Putamen (tissue), 1 donor: ENCODE data around the gene ATP8A2.
"Not testable (repeated sequence)": the region's sequence is repeated elsewhere in the genome, so short reads cannot be mapped to it uniquely, and the experiment has no call there.

ENCODE experiments used
- DNase-seq: peaks from one replicate; pipeline ENCODE4 v3.0.0-alpha.2; 2016; ENCODE audit warnings: low spot score

ATP8A2 gene

DNA sequence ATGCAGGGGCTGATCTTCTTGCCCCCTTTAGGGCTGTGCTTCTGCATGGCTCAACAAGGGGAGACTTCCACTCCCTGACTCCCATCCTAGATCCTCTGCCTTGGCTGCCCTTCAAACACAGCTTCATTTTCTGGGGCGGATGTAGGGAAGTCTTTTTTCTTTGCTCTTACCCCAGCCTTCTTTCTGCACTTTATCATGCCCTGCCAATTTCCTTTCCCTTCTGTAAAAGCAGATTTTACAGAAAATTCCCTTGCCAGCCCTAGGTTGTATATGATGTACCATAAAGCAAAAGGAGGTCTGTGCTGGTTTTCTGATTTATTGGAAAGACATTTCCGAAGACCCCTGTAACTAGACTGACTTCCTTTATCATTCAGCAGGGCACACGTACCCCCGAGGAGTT is 396.6 kb downstream of the ATP8A2 start:
- no peak for DNase-seq

DNA sequence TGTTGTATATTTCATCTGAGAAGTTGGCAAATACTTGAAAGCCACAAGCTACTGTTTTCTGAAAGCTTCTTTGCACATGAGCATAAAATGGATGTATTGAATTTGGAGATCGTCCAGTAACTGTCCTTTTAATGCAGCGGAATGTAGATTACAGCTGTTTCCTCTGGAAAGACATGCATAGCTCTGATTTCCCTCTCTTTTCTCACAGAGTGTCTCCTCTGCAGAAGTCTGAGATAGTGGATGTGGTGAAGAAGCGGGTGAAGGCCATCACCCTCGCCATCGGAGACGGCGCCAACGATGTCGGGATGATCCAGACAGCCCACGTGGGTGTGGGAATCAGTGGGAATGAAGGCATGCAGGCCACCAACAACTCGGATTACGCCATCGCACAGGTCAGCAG is 397.1 kb downstream of the ATP8A2 start:
- no peak for DNase-seq

DNA sequence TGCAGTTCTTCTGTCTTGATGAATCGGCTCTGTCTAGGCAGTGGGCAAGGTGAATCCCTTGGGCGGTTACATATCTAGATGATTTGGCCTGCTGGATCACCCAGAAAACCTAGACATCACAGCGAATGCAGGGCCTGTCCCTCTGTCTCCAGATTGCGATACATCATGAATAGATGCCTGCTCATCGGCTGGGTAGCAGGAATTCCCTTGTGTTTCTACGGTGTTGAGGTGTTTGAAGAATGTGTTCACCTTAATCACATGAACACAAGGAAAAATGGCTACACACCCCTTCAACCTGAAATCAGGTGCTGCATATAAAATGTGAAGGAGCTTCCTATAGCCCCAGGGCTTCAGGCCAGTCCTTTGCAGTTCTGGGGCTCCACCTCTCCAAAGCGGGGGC is 398.8 kb downstream of the ATP8A2 start:
- DNase-seq = no peak

DNA sequence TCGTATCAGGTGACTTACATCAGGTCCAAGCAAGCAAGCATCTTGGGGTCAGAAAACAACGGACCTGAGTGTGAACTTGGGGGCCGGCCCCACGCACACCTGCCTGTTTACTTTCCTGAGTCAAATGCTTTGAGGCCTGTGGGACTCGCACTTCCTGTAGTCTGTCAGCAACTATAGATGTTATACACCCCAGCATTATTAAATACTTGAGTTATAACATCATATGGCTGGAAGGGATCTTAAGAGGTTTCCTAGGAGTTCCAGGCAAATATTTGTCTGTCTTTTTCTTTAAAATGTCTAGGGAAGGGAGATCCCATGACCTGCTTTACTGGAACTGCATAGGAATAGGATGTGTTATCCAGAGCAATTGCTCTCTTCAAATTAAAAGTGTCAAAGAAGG is 399.4 kb downstream of the ATP8A2 start:
- no peak for DNase-seq

DNA sequence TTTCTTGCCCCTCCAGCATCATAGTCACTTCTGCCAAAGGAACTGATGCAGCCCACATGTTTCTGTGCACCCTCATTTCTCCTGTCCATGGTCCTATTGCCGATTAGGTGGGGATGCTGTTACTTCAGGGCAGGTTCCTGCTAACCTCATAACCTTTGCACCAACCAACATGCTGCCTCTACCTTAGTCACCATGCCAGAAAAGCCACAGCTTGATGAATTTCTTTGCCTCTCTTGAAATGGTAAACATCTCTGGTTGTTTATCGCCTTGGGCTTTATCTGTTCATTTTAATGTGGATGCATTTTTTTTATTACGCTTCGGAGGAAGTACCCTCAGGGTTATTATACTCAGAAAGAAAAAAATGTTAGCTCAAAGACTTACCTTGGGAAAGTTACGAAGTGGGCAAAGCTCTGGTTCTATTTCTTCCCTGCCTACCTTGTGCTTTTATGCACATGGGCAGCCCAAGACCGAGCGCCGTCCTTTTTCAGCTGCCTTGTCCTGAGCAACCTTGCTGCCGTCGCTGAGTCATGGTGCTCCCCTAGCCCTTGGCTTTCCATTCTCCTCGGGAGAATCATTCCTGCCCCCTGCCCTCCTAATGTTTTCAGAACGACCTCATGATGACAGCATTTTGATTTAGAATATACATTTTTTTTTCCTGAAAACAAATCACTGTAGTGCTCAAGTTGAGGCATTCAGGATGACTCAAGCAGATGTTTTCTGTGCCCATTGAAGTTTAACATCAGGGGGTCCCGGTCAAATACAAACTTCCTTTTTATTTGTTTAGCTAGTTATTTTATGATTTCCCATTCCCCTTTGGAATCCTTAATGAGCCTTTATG is 400.1 kb downstream of the ATP8A2 start:
- no peak for DNase-seq

DNA sequence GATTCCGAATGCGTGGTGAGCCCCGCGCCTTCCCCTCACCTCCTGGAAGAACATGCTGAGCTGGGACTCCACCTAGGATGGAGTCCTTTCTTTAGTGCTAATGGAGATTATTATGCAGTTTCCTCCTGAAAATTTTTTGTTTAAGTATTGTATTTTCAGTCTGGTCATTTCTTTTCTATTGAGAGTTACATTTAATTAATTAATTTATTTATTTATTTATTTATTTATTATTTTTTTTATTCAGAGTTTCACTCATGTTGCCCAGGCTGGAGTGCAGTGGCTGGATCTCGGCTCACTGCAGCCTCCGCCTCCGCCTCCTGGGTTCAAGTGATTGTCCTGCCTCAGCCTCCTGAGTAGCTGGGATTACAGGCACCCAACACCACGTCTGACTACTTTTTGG is 400.8 kb downstream of the ATP8A2 start:
- DNase-seq = not testable (repeated sequence)

DNA sequence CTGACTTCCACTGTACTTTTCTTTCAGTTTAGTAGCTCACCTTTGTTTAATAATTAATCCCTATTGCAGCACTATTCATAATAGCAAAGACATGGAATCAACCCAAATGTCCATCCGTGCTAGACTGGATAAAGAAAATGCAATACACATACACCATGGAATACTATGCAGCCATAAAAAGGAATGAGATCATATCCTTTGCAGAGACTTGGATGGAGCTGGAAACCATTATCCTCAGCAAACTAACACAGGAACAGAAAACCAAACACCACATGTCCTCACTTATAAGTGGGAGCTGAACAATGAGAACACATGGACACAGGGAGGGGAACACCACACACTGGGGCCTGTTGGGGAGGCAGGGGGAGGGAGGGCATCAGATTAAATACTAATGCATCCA is 402.3 kb downstream of the ATP8A2 start:
- not testable (repeated sequence) for DNase-seq

DNA sequence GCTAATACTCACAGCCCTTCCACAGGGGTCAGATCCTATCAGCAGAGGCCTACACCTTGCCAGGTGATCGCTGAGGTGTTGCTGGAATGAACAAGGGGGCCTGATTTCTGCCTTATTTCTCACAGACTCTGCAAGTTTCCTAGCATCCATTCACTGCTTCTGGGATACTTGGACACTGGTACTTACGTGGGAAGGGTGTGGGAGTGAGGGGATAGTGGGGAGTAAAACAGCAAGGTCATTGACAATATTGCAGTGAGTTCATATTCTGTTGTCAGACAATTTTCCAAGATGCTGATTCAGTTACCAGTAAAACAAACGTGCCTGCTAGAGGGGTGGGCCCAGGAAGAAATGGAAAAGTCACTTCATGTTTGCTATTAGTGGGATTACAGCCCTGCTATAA is 403.5 kb downstream of the ATP8A2 start:
- DNase-seq = no peak

DNA sequence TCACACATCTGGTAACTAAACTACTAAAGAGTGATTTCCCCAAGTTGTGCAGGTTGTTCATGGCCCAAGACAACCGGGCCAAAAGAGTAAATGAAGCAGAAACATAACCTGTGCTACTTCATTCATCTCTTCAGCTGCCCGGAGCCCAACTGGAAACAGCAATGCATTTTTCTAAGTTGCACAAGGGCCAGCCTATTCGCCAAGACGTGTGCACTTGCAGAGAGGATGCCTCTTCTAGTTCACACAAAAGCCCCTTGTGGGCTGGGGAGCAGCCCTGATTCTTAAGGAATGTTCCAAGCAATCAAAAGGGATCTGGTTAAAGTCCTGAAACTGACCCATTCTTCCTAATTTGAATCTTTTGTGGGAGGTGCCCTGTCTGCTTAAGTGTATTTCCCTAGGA is 404.2 kb downstream of the ATP8A2 start:
- DNase-seq = no peak

DNA sequence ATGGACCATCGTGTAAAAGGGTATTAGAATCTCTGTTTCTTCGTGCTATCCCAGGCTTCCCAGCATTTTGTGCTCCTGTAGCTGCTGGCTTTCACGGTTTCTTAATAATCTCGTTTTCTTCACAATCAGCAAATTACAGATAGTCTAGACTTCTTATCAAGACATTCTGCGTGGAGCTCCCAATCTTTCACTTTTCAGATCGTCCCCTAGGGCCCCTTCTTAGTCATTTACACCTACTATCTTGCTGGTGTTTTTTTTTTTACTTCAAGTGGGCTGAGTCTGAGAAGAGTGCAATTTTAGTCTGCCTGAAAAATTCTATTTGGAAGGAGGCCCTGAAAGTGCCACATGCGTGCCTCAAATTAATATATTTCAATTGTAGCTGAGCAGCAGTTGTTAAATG is 404.9 kb downstream of the ATP8A2 start:
- peak; percentile 31 for DNase-seq

DNA sequence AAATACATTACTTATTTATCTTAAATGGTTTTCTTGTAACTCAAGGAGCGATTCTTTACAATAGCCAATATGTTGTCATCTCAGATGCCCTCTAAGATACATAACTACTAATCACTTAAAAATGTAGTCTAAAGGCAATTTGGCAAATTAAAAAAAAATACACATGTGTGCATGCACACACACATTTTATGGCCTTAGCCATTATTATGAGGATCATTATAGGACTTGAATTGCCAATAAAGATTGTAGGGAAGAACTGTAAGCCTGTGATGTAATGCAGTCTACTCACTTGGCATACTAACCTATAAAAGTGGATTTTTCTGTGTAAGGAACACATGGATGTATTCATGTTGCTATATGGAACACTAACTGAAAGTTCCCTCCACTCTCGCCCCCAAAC is 405.7 kb downstream of the ATP8A2 start:
- no peak for DNase-seq

DNA sequence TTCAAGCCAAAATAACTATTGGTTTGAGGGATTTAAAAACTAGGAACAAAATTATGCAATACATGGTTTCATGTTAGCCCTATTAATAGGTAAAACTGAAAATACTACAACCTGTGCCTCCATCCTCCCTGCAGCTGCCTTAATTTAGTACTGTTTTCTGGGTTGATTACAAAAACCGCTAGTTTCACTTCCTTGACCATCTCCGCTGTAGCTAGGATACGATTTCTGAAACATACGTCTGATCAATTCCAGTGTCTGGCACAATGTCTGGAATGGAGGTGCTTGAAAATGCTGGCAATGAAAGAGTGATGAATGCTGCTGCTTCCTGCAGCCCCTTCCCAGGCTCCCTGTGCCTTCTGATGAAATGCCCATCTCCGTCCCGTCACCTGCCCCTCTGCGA is 406.6 kb downstream of the ATP8A2 start:
- no peak for DNase-seq

DNA sequence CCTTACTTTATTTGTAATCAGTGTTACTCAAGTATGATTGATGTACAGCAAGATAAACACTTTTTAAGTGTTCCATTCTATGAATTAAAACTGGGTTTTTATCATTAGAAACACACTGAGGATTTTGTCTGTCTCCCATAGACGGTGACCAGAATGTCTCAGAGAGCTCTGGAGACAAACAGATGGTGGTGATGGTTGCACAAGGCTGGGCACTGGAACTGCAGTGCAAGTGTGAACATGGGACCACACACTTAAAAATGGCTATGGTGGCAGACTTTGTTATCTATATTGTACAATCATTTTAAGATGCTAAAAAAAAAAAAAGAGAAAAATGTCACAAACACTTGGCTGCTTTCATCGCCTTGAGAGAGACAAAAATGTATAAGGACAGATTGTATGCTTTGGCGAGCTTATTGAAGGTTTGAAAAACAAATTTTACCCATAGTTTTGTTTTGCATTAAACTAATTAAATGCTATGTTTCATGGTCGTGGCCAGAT is 407.1 kb downstream of the ATP8A2 start:
- DNase-seq = no peak

DNA sequence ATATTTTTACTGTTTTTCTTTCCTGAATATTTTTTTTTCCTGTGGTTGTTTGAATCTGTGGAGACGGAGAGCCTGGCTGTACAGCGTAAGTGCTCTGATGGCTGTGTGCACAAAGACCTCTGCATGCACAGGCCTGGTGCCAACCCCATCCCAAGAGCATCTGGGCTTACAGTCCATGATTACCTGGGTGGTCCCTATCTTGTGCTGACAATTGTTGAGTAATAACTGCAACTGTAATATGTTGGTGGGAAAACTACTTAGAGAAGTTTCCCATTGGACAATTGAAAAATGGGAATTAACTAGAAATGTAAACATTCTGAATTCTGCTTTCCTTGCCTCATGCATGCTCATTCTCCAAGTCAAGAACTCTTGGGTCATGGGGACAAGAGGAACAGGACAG is 411.3 kb downstream of the ATP8A2 start:
- no peak for DNase-seq

DNA sequence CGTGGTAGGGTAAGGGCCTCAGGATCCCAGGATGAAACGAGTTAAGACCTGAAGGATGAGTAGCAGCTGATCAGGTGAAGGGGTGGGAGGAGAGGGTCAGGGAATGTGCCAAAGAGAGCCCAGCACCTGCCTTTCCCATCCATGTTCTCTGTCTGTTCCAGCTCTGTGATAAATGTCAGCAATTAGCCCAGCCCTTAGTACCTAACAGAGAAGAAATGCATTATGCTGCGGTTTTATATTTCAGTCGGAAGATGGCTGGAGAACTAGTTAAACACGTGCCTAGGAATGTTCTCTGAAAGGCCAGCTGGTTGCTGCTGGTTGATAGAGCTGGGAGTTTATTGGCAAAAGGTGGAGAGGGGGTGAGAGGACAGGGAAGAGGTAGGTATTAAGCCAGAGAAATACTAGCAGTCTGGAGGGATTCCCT is 411.8 kb downstream of the ATP8A2 start:
- DNase-seq = no peak

DNA sequence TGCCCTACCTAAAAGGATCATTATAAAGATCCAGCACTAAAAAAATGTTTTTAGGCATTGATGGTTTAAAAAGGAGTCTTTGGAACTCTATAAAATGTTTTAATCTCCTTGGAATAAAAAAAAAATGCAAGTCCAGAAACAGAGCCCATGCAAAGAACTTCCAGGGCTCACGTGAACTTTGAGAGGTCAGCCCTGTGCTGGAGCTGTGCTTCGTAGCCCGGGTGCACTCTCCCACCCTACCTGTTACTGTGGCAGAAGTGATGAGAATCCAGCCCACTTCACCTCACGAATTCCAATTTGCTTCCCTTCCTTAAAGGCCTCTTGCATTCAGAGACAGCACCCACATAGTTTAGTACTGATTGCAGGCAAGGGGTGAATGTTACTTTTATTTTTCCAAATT is 412.3 kb downstream of the ATP8A2 start:
- DNase-seq = no peak

DNA sequence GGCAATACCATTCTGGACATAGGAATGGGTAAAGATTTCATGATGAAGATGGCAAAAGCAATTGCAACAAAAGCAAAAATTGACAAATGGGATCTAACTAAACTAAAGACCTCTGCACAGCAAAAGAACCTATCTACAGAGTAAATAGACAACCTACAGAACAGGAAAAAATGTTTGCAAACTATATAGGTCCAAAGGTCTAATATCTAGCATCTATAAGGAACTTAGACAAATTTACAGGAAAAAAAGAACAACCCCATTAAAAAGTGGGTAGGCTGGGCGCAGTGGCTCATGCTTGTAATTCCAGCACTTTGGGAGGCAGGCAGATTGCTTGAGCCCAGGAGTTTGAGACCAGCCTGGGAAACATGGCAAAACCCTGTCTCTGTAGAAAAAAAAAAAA is 418.4 kb downstream of the ATP8A2 start:
- DNase-seq = not testable (repeated sequence)

DNA sequence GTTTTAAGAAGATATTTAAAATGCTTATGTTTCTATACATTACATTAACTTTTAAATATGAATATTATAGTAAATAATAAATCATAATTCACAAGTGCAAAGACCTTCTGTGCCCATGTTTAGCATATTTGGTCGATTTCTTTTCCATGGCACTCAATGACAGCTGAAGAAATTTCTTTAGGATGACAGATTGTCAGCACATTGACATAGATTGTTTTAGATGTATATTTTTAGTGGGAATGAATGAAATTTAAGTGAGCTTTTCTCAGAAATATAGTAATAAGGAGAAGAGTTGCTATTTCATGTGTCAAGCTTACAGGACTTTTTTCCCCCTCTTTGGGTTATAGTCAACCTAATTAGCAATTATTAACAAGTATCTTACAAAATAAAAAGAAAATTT is 423.5 kb downstream of the ATP8A2 start:
- no peak for DNase-seq

DNA sequence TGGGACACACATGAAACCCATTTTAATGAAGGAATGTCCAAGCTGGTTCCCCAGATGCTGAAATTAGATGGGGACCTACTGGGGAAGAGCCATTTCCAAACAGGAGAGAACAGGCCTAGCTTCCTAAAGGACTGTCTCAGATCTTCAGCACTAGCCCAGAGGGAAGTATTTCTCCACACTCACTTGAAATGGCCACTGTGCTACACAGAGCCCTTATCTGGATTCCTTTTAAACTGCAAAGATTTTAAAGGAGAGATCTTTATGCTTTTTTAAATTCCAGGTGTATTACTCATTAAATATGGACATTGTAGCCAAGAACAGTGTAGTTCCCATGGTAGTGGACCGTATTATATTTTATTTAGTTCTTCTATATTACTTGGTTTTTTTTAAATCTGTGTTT is 424.7 kb downstream of the ATP8A2 start:
- no peak for DNase-seq

DNA sequence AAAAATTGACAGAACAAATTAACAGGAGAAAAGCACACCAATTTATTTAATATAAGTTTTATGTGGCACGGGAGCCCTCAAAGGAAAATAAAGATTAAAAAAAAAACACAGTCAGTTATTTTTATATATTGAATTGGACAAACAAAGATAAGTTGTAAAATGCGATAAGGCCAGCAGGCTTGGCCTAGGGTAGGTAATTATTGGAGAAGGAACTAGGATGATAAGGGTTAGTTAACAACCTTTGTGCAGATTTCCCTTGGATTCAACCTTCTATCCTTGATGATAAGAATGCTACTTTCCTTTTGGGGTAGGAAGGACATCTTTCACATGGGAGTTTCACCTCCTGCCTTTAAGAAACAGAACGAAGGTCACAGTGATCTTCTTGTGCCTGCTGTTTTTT is 427.2 kb downstream of the ATP8A2 start:
- DNase-seq = no peak

DNA sequence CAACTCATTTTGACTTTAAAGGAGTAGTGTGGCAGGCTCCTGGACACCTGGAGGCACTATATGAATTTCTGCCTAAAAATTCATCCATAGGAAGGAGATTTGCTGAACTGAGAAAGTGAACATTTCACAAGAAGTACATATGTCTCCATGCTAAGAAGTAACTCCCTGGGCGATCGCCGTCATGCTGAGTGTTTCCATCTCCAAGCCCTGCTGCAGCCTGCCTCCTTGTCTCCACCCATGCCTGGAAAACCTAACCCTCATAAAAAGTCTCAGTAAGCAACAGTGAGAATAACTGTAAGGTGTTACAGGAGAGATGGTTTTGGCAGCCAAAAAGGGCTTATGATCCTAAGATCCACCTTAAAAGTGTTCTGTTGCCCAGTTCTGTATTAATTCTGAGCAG is 428.7 kb downstream of the ATP8A2 start:
- DNase-seq = no peak

DNA sequence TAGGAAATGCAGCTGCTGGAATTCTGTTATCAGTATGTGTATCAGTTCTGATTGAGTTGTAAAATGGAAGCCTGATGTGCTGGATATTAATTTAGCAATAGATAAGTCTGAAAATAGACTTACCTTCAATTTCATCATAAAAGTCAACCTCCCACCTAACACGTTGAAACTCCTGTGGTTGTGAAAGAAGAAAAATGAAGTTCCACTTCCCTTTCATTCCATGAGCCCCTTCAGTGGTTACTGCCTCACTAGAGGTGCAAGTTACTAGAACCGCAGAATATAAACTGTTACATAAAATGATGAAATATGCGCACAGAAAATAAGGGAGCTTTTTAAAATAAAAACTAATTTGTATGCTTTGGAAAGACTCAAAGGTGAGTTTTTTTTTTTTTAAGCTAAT is 430.8 kb downstream of the ATP8A2 start:
- DNase-seq = no peak

DNA sequence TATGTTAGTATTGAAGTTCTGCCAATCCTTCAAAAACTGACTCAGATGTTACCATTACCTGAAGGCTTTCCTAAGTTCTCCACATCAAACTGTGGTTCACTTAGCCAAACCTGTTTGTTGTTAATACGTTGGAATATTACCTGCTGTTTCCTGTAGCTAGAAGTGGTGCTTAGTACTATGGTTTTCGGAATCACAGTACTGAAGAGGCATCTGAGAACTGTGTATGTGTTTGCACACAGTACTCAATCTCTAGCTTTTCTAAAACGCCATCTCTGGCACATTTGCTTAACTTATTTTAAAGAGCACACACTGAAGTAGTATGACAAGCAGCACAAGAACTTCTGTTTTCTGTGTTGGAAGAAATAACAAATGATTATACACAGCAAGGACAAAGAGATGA is 431.9 kb downstream of the ATP8A2 start:
- no peak for DNase-seq
